Neuronal stem cell (in vitro differentiated cells): ENCODE measurements around the gene DDB1.

ENCODE experiments used
- DNase-seq: peaks from one replicate; pipeline ENCODE4 v3.0.0-alpha.2; 2013; ENCODE audit warnings: low spot score
- H2AFZ ChIP-seq: one replicate; pipeline ENCODE4 v1.6.1; 2013; ENCODE audit warnings: mild to moderate bottlenecking, low read length, inconsistent platforms
- H2AK5ac ChIP-seq: 2 replicates; pipeline ENCODE4 v1.6.1; 2013; ENCODE audit warnings: low read depth, mild to moderate bottlenecking, inconsistent platforms, low read length, moderate library complexity, mixed read lengths
- H2BK120ac ChIP-seq: 2 replicates; pipeline ENCODE4 v1.6.1; 2013; ENCODE audit warnings: low read depth, mild to moderate bottlenecking, inconsistent platforms, low read length, moderate library complexity, mixed read lengths
- H2BK12ac ChIP-seq: one replicate; pipeline ENCODE4 v1.6.1; 2013; ENCODE audit warnings: low read length, inconsistent platforms
- H2BK15ac ChIP-seq: 2 replicates; pipeline ENCODE4 v1.6.1; 2013; ENCODE audit warnings: mild to moderate bottlenecking, low read length, inconsistent platforms, mixed read lengths
- H2BK5ac ChIP-seq: one replicate; pipeline ENCODE4 v1.6.1; 2013; ENCODE audit warnings: inconsistent platforms, mild to moderate bottlenecking, low read length, moderate library complexity
- H3K14ac ChIP-seq: one replicate; pipeline ENCODE4 v1.6.1; 2013; ENCODE audit warnings: low read length, inconsistent platforms
- H3K18ac ChIP-seq: 2 replicates; pipeline ENCODE4 v1.6.1; 2013; ENCODE audit warnings: low read length, inconsistent platforms
- H3K23ac ChIP-seq: 2 replicates; pipeline ENCODE4 v1.6.1; 2013; ENCODE audit warnings: low read depth, mild to moderate bottlenecking, mixed read lengths, low read length, inconsistent platforms; ENCODE audit not compliant: poor library complexity
- H3K27ac ChIP-seq: replicated peaks from 3 replicates; pipeline ENCODE4 v1.5.1; 2013; ENCODE audit warnings: low read length, inconsistent platforms
- H3K27me3 ChIP-seq, 3 experiments: 2 replicates each; pipeline ENCODE4 v1.6.1; 2013; ENCODE audit warnings: low read length in 3 of 3, mild to moderate bottlenecking in 2 of 3, inconsistent platforms in 1 of 3, low read depth in 1 of 3, mixed read lengths in 1 of 3, moderate library complexity in 1 of 3; ENCODE audit not compliant: control insufficient read depth in 3 of 3, insufficient read depth in 3 of 3
- H3K36me3 ChIP-seq, 2 donors: replicated peaks in 1 of 2; 2 replicates each; pipeline ENCODE4 v1.6.1; 2013; ENCODE audit warnings: low read length in 2 of 2; ENCODE audit not compliant: control insufficient read depth in 2 of 2, insufficient read depth in 2 of 2
- H3K4ac ChIP-seq: 2 replicates; pipeline ENCODE4 v1.6.1; 2013; ENCODE audit warnings: inconsistent platforms, mild to moderate bottlenecking, low read length, moderate library complexity
- H3K4me1 ChIP-seq, 2 donors: 1 replicate in 1 of 2; 2 replicates in 1 of 2; pipeline ENCODE4 v1.6.1; 2013; ENCODE audit warnings: low read length in 2 of 2, low read depth in 1 of 2; ENCODE audit not compliant: control insufficient read depth in 2 of 2, insufficient read depth in 1 of 2
- H3K4me2 ChIP-seq: one replicate; pipeline ENCODE4 v1.6.1; 2013; ENCODE audit warnings: mild to moderate bottlenecking, low read length, inconsistent platforms; ENCODE audit not compliant: insufficient read depth, poor library complexity, severe bottlenecking
- H3K4me3 ChIP-seq, 2 donors: 2 replicates each; pipeline ENCODE4 v1.5.1; 2013; ENCODE audit warnings: low read length in 2 of 2, mild to moderate bottlenecking in 2 of 2, inconsistent platforms in 1 of 2, moderate library complexity in 1 of 2
- H3K79me1 ChIP-seq: one replicate; pipeline ENCODE4 v1.6.1; 2013; ENCODE audit warnings: low read depth, mild to moderate bottlenecking, inconsistent platforms, low read length, moderate library complexity
- H3K9ac ChIP-seq: one replicate; pipeline ENCODE4 v1.6.1; 2013; ENCODE audit warnings: mild to moderate bottlenecking, low read depth, low read length, inconsistent platforms; ENCODE audit not compliant: poor library complexity
- H3K9me3 ChIP-seq, 2 donors: replicated peaks in 1 of 2; 2 replicates each; pipeline versions ENCODE3 to v1.6.1; 2013; ENCODE audit warnings: low read length in 2 of 2, mild to moderate bottlenecking in 2 of 2, inconsistent platforms in 1 of 2, low read depth in 1 of 2, mixed read lengths in 1 of 2, moderate library complexity in 1 of 2; ENCODE audit not compliant: control insufficient read depth in 2 of 2, insufficient read depth in 1 of 2
- H4K8ac ChIP-seq: one replicate; pipeline ENCODE4 v1.6.1; 2013; ENCODE audit warnings: low read depth, mild to moderate bottlenecking, inconsistent platforms, low read length, moderate library complexity
- H4K91ac ChIP-seq: one replicate; pipeline ENCODE4 v1.6.1; 2013; ENCODE audit warnings: low read length, low read depth, mild to moderate bottlenecking, inconsistent platforms; ENCODE audit not compliant: poor library complexity
- WGBS, 2 donors: extraction: QIAGEN DNeasy Blood & Tissue Kit; methylation state at CpG; one replicate each; pipeline ENCODE4 v1.1.7; 2013; ENCODE audit warnings: missing lambda C conversion rate in 2 of 2, mixed read lengths in 1 of 2; ENCODE audit not compliant: insufficient read length in 2 of 2, insufficient replicate concordance in 1 of 2; ENCODE audit errors: extremely low coverage in 2 of 2; 5-methylcytosine and 5-hydroxymethylcytosine counted together

The DDB1 gene

GRCh38 chr11:61377461-61378160 lies 44.7 kb upstream of the DDB1 start:
- Histone ChIP-seq H4K8ac (no peak overlapping the region), H3K4me3 (no peak overlapping the region), H2BK12ac (no peak overlapping the region), H3K23ac (no peak overlapping the region), H3K9me3 (peaks cover 3 to 23% of the 10 kb centered on the region in 2 donors), H3K18ac (no peak overlapping the region), H3K27me3 (no peaks in the 10 kb centered on the region), H4K91ac (no peak overlapping the region), H3K14ac (no peak overlapping the region), H3K9ac (no peak overlapping the region), H3K36me3 (peaks cover 6 to 48% of the 10 kb centered on the region in 2 donors), H3K4ac (no peak overlapping the region), H3K27ac (no peak overlapping the region), H3K4me1 (no peaks in the 10 kb centered on the region), H2AFZ (no peak overlapping the region), H3K79me1 (no peaks in the 10 kb centered on the region), H2BK5ac (no peak overlapping the region), H2BK15ac (no peak overlapping the region), H2BK120ac (no peak overlapping the region), H2AK5ac (no peak overlapping the region), H3K4me2 (no peak overlapping the region)
- WGBS, 2 donors = no CpG with 5 or more reads among the region's 6 CpGs
- DNase-seq = no peak

- no peak overlapping the region for H3K4me3 ChIP-seq
- WGBS, 2 donors = no CpG with 5 or more reads among the region's 6 CpGs
- no peak overlapping the region for H3K4ac ChIP-seq
- H3K4me1 ChIP-seq = no peaks in the 10 kb centered on the region
- H2BK120ac ChIP-seq = no peak overlapping the region
- peaks cover 8 to 59% of the 10 kb centered on the region in 2 donors for H3K36me3 ChIP-seq
- no peak overlapping the region for H2AFZ ChIP-seq
- no peak overlapping the region for H2AK5ac ChIP-seq
- H3K23ac ChIP-seq = no peak overlapping the region
- peaks cover 7 to 39% of the 10 kb centered on the region in 2 donors for H3K9me3 ChIP-seq
- H4K8ac ChIP-seq = no peak overlapping the region
- H3K14ac ChIP-seq = no peak overlapping the region
- no peak overlapping the region for H3K18ac ChIP-seq
- no peaks in the 10 kb centered on the region for H3K27me3 ChIP-seq
- no peak for DNase-seq
- H4K91ac ChIP-seq = no peak overlapping the region
- H3K9ac ChIP-seq = no peak overlapping the region
- no peak overlapping the region for H2BK12ac ChIP-seq
- no peak overlapping the region for H2BK15ac ChIP-seq
- no peak overlapping the region for H2BK5ac ChIP-seq
- H3K79me1 ChIP-seq = no peaks in the 10 kb centered on the region
- H3K27ac ChIP-seq = no peak overlapping the region
- no peak overlapping the region for H3K4me2 ChIP-seq
These were observed 42.8 kb upstream of the DDB1 start for GRCh38 chr11:61375761-61376108.

GRCh38 chr11:61372659-61373420 lies 39.9 kb upstream of the DDB1 start:
- no peak overlapping the region for H2BK15ac ChIP-seq
- H2BK12ac ChIP-seq = no peak overlapping the region
- H4K8ac ChIP-seq = no peak overlapping the region
- H3K27me3 ChIP-seq = no peaks in the 10 kb centered on the region
- no peak overlapping the region for H2AFZ ChIP-seq
- DNase-seq = no peak
- no peak overlapping the region for H3K18ac ChIP-seq
- H2BK5ac ChIP-seq = no peak overlapping the region
- peaks cover 25 to 86% of the 10 kb centered on the region in 2 donors for H3K36me3 ChIP-seq
- no peak overlapping the region for H3K4ac ChIP-seq
- no CpG with 5 or more reads among the region's 8 CpGs for WGBS, 2 donors
- H3K4me2 ChIP-seq = no peak overlapping the region
- H2AK5ac ChIP-seq = no peak overlapping the region
- no peak overlapping the region for H2BK120ac ChIP-seq
- H4K91ac ChIP-seq = no peak overlapping the region
- peaks cover 12 to 46% of the 10 kb centered on the region in 2 donors for H3K9me3 ChIP-seq
- H3K79me1 ChIP-seq = no peaks in the 10 kb centered on the region
- no peak overlapping the region for H3K9ac ChIP-seq
- no peak overlapping the region for H3K23ac ChIP-seq
- H3K4me3 ChIP-seq = no peak overlapping the region
- no peak overlapping the region for H3K27ac ChIP-seq
- no peak overlapping the region for H3K14ac ChIP-seq
- no peaks in the 10 kb centered on the region for H3K4me1 ChIP-seq

GRCh38 chr11:61370349-61371005 lies 37.6 kb upstream of the DDB1 start:
- DNase-seq = no peak
- no CpG with 5 or more reads among the region's 8 CpGs for WGBS, 2 donors

More at GRCh38 chr11:61370349-61371005, 37.6 kb upstream of the DDB1 start:
- Histone ChIP-seq H3K4me3 (no peak overlapping the region), H2BK15ac (no peak overlapping the region), H2BK12ac (no peak overlapping the region), H3K18ac (no peak overlapping the region), H4K91ac (no peak overlapping the region), H3K27ac (no peak overlapping the region), H2BK120ac (no peak overlapping the region), H3K79me1 (no peaks in the 10 kb centered on the region), H4K8ac (no peak overlapping the region), H3K23ac (no peak overlapping the region), H3K9me3 (peaks cover 12 to 43% of the 10 kb centered on the region in 2 donors), H3K9ac (no peak overlapping the region), H2BK5ac (no peak overlapping the region), H3K14ac (no peak overlapping the region), H2AFZ (no peak overlapping the region), H3K4me1 (no peaks in the 10 kb centered on the region), H2AK5ac (no peak overlapping the region), H3K4me2 (no peak overlapping the region), H3K27me3 (no peaks in the 10 kb centered on the region), H3K4ac (no peak overlapping the region), H3K36me3 (peaks cover 39 to 86% of the 10 kb centered on the region in 2 donors)
